ENCODE measurements around the gene TAF1D. TPM values are rescaled to one million over a fixed set of nuclear protein-coding genes. Genes with fewer than 3 reads are reported as not detected.

Gene TAF1D
- total and polyA plus RNA-seq, 10 of the 15 experiments (the other 5 are each of a cell fraction or from before 2014, with no cell fraction given), result 101 to 314 (median 199) TPM

DNA sequence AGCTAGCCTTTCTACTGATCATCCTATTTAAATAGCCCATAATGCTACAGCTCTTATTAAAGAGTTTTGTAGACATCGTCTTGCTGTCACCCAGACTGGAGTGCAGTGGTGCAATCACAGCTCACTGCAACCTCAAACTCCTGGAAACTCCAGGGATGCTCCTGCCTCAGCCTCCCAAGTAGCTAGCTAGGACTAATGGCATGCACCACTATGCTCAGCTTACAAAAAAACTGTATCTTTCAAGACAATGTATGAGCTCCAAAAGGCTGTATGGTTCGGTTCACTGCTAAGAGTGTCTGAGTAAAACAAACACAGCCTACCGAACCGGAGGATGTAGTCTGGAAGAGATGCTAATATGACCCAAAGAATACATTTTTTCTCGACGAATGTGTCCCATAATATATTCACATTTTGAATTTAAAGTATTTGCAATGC lies 2.6 kb downstream of the TAF1D start:
- H2AFZ ChIP-seq (ENCODE audit: control insufficient read depth, low read depth, low read length), result no peak overlapping the region
- DNase-seq (ENCODE audit: low read depth, low spot score) (no peak), FAIRE-seq (no peak), ATAC-seq (no peak)
- peak overlapping the region; percentile 91 for H3K27ac ChIP-seq (ENCODE audit: control insufficient read depth, insufficient read depth)
- SMC1A ChIA-PET (ENCODE audit: uncharacterized antibody, unreplicated experiment), result interaction anchor here (0.7 to 7.8 kb wide), 8 partner anchors 9 to 60 kb away, joined by 3 to 74 read pairs (median 4); partner anchors contain the start of gene MED17
- no peaks in the 10 kb centered on the region; the same call in none of the 2 replicates for H3K4me1 ChIP-seq (ENCODE audit: control insufficient read depth, insufficient read depth, low read length)
- intact Hi-C loops (cut with micrococcal nuclease; ENCODE audit: unreplicated experiment) (no loop called here), in situ Hi-C loops (cut with MboI) (no loop called here)
- CTCF ChIA-PET, result interaction anchor here (0.5 to 4.5 kb wide), 6 partner anchors 9 to 1330 kb away, joined by 3 to 36 read pairs (median 4); partner anchors contain the start of gene MED17
- BruUV-seq (replicated peaks), result no TSS peak
- no peaks in the 10 kb centered on the region for H3K9me3 ChIP-seq (replicated peaks; ENCODE audit: control insufficient read depth, insufficient read depth, low read length)
- H3K4me2 ChIP-seq (ENCODE audit: control insufficient read depth, insufficient read depth), result peak overlapping the region; percentile 83
- H3K27me3 ChIP-seq (replicated peaks in 1 of 2; ENCODE audit: control insufficient read depth in 2 of 2, insufficient read depth in 2 of 2, low read length in 1 of 2), result no peaks in the 10 kb centered on the region
- peak overlapping the region; percentile 100 for H3K9ac ChIP-seq (ENCODE audit: control insufficient read depth, insufficient read depth, low read length)
- TF ChIP-seq CBX5 (IDR thresholded peaks at IDR 0.05; ENCODE audit: low read depth), result no peak
- no peak for TF ChIP-seq STAT1 (conservative IDR thresholded peaks at IDR 0.05)
- TF ChIP-seq SREBF2 (IDR thresholded peaks at IDR 0.05; ENCODE audit: low read length), result no peak
- TF ChIP-seq POLR2AphosphoS5 (IDR thresholded peaks at IDR 0.05; ENCODE audit: low read length), result peak; percentile 46
- TF ChIP-seq RB1 (IDR thresholded peaks at IDR 0.05; ENCODE audit: borderline replicate concordance), result no peak
- no peak for TF ChIP-seq FOS (IDR thresholded peaks at IDR 0.05; ENCODE audit: borderline replicate concordance, extremely low read depth, insufficient read length)
- TF ChIP-seq, protein P1, sequence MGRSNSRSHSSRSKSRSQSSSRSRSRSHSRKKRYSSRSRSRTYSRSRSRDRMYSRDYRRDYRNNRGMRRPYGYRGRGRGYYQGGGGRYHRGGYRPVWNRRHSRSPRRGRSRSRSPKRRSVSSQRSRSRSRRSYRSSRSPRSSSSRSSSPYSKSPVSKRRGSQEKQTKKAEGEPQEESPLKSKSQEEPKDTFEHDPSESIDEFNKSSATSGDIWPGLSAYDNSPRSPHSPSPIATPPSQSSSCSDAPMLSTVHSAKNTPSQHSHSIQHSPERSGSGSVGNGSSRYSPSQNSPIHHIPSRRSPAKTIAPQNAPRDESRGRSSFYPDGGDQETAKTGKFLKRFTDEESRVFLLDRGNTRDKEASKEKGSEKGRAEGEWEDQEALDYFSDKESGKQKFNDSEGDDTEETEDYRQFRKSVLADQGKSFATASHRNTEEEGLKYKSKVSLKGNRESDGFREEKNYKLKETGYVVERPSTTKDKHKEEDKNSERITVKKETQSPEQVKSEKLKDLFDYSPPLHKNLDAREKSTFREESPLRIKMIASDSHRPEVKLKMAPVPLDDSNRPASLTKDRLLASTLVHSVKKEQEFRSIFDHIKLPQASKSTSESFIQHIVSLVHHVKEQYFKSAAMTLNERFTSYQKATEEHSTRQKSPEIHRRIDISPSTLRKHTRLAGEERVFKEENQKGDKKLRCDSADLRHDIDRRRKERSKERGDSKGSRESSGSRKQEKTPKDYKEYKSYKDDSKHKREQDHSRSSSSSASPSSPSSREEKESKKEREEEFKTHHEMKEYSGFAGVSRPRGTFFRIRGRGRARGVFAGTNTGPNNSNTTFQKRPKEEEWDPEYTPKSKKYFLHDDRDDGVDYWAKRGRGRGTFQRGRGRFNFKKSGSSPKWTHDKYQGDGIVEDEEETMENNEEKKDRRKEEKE (IDR thresholded peaks at IDR 0.05), result no peak
- no peak for TF ChIP-seq RBBP5 (conservative IDR thresholded peaks at IDR 0.05)
- TF ChIP-seq RELA (IDR thresholded peaks at IDR 0.05; ENCODE audit: borderline replicate concordance, partially characterized antibody), result no peak
- no peaks in the 10 kb centered on the region for H4K20me1 ChIP-seq (ENCODE audit: control insufficient read depth, insufficient read depth)
- peaks cover 7 to 28% of the 10 kb centered on the region in 2 experiments for H3K36me3 ChIP-seq (ENCODE audit: control insufficient read depth in 2 of 2, insufficient read depth in 2 of 2, low read length in 1 of 2)
- H3K79me2 ChIP-seq (ENCODE audit: control insufficient read depth, insufficient read depth, low read length), result peaks cover 97% of the 10 kb centered on the region
- POLR2A ChIA-PET, result interaction anchor here (0.6 to 6.4 kb wide), 7 partner anchors 9 to 77 kb away, joined by 3 to 85 read pairs (median 3); partner anchors contain the start of genes CEP295 and MED17
- RAD21 ChIA-PET (ENCODE audit: unreplicated experiment), result interaction anchor here (0.6 to 4.5 kb wide), 6 partner anchors 9 to 206 kb away, joined by 3 to 15 read pairs (median 8); partner anchors contain the start of genes CEP295 and MED17
- H3K4me3 ChIP-seq, result peak overlapping the region; percentile 76
- WGBS (ENCODE audit: insufficient coverage, insufficient replicate concordance, low lambda C conversion rate, missing lambda C conversion rate), result under 1% methylated on average over 6 of the region's 6 CpGs

Data from GM12878 (cell line).